HG03196 (cell line): Measurements from ENCODE around the gene NUP42.
"Not testable (repeated sequence)": the region's sequence is repeated elsewhere in the genome, so short reads cannot be mapped to it uniquely, and the experiment has no call there.

Source experiments
- ATAC-seq: cut with Tn5 transposase; IDR thresholded peaks from one replicate; pipeline ENCODE4 v1.9.1; 2021; ENCODE audit not compliant: unreplicated experiment

NUP42 gene

DNA sequence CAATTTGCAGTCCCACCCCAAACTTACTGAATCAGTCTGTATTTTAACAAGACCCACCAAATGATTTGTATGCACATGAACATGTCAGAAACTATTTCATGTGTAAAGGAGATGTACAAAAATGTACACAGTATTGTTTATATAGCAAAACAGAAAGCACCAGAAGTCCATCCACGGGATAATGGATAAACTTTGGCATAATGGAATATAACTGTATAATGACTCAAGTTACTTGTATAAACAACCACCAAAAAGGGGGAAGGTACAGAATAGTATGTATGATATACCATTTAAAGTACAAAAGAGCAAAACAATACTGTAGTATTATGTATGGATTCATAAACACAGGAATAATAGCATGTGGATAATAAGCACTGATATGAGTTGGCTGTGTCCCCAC lies 22.4 kb downstream of the NUP42 start:
- ATAC-seq: no peak

DNA sequence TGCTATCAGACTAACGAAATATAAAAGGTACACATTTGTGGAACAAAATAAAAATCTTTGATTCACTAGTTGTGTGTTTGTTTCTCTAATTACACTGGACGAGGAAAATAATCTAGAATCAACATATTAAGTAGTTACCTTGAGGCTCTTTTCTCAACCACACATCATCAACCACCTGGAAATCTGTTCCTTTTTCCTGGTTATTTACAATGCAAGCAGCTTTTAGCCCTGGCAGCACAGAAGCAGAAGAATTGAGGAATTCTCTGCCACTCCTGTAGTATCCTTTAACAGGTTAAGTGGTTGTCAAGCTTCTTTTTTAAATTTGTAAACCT lies 23.7 kb downstream of the NUP42 start:
- no peak for ATAC-seq

DNA sequence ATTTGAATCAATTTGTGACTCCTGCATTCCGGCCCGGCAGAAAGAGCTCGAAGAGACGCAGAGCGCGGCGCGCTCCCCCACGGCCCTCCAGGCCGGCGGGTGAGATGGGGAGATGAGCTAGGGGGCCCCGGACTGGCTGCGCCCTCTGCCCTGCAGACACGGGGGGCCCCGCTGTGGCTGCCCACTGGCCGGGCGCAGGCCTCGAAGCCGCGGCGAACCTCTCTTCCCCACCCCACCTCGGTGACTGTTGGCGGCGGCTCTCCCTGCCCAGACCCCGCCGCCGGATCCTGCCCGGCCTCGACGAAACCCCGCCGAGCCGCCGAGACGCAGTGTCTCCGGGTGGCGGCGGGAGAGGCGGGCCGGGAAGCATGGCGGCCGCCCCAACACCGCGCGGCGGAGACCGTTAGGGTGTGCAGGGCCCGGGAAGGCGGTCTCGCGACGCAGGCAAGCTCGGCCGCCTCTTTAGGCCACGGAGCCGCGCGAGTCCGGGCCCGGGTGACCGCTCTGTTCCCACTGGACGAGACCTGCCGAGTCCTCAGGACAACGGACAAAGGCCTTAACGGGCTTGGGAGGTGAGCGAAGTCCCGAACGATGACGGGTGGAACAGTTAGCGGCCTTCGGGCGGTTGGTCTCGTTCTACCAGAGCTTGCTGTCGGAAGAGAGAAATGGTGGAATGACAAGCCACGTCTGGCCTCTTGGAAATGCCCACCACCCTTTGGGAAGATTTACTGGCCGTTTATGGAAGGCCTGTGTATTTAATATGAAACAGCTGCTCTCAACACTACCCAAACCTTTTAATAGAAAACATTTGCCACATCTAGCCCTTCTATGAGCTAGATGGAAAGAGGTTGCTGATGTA lies 24.3 kb downstream of the NUP42 start:
- no peak for ATAC-seq

DNA sequence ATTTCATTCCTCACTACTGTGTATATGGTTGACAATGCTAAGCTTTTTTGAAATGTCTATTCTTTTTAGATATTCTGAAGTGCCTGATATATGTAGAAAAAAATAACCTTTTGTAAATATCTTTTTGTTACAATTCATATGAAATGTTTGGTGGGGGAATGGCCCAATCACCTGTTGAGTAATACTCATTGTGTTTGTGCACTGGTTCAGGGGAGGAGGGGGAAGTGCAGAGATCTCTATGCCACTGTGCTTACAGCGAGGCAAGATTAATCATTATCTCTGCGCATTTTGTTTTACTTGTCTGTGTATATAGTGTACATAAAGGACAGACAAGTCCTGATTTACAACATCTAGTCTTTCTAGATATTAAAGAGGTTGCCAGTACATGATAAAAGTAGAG lies 25.2 kb downstream of the NUP42 start:
- ATAC-seq: no peak

DNA sequence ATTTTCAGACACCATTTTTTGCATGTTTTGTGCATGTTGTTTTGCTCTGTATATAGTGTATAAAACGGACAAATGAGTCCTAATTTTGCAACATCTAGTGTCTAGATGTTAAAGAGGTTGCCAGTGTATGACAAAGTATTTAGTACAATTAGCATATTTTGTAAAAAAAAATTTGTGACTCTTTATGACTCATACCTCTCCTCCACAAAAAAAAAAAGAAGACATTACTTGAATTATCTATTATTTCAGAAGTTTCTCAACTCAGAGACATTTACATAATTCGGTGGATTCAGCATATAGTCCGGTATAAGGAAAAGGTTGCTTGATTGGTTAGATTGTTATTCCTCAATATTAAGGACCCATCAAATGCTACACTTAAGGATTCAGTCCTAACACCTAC lies 26.0 kb downstream of the NUP42 start:
- no peak for ATAC-seq

DNA sequence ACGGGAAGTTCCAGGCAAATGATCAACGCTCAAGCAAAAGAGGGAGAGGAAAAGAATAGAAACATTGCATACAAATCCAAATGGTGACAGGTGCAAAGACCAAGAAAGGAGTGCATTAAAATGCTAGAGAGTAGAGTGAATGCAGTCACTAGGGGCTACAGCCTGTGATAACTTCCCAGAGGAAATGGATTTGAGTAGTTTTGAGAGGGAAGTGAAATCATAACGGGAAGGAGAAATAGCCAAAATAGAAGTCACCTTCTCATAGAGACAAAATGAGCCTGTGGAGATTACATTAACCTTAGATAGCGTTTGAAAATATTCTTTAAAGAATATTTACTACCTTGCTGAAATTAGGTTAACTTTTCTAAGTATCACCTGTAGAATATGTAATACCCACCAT lies 26.5 kb downstream of the NUP42 start:
- no peak for ATAC-seq

DNA sequence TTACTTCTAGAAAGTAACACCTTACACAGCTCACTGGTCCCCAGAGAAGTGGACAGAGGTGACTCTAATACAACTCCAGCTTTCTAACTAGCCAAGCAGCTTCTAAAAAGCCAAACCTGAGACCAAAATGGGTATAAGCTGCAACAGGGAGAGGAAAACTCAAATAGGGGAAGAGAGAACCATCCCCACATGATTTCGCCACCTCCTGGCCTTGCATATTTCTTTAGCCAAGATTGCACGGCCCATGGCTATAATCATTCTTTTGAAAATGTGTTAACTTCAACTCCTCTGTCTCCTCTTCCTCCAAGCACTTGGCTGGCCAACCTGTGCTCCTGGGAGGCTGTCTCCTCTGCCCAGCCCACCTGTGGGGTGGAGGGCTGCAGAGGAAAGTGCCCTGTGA lies 28.7 kb downstream of the NUP42 start:
- ATAC-seq: no peak

DNA sequence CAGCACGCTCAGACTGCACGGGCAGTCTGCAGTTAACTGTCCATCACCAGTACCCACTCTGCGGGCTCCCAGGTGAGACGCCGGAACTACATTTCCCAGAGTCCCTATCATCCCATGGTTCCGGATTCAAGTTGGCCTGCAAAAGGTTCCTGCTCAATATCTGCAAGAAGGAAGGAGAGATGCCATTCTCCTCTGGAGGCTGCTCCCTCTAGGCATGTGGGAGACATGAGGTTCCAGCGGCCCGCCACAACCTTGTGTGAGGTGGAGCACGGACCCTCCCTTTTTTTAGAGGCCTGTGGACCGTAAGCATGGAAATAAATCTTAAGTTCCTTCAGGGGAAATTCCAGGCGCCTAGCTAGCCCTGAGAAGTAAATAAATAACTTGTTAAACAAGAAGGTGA lies 29.7 kb downstream of the NUP42 start:
- ATAC-seq: no peak

DNA sequence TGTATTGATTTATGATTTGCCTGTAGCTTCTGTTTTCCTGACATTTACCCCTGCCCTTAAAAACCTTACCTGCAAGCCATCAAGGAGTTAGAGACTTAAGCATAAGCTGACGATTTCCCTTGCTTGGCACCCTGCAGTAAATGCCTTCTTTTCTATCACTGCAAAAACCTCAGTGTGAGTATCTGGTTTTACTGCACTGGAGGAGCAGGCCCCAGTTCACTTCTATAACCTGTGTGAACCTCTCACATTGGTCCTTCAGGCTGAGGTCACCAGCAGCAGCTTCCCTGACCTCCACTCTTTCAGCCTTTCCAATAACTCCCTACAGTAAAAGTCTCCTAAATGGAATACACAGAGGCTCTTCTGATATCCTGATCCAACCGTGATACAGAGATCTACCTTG lies 30.5 kb downstream of the NUP42 start:
- no peak for ATAC-seq

DNA sequence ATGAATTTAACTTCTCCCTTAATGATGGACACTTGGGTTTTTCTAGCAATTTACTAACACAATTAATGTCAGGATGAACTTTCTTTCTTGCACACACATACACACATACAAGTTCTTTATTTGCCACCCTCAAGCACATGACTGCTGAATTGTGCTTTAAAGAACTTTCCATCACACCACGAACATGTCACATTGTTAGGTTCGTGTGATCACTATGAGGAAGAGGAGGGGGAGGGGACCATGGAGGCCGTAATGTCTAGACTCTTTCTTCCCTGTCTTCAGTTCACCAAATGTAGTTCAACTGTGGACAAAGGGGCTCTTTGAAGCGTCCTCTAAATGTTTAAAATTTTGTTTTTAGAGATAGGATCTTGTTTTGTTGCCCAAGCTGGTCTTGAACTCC lies 31.0 kb downstream of the NUP42 start:
- no peak for ATAC-seq

DNA sequence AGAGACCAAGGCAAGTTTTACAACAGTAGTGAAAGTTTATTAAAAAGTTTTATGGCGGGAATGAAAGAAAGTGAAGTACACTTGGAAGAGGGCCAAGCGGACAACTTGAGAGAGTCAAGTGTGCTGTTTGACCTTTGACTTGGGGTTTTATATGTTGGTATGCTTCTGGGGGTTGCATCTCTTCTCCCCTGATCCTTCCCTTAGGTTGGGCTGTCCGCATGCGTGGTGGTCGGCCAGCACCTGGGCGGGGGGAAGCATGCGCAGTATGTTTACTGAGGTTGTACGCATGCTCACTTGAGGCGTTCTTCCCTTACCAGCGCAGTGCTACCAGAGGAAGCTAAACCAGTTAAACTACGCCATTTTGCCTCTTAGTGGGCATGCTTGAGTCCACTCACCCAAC lies 31.9 kb downstream of the NUP42 start:
- ATAC-seq: no peak

DNA sequence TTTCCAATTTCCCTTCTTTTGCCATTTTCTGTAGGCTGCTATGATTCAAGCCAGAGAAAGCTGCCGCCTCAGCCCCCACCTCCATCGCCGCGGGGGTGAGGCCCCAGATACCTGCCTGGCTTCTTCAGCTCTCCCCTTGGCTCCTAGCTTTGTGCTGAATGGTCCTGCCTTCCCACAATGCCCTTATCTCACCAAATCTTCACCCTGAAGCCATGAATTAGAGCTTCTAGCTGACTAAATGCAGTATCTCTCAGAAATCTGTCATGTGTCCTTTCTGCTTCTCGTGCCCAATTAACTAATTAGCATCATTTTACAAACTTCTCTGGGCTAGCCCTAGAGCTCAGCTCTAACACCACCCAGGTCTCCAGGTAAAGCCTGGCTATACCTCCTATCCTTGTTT lies 32.6 kb downstream of the NUP42 start:
- ATAC-seq: no peak

DNA sequence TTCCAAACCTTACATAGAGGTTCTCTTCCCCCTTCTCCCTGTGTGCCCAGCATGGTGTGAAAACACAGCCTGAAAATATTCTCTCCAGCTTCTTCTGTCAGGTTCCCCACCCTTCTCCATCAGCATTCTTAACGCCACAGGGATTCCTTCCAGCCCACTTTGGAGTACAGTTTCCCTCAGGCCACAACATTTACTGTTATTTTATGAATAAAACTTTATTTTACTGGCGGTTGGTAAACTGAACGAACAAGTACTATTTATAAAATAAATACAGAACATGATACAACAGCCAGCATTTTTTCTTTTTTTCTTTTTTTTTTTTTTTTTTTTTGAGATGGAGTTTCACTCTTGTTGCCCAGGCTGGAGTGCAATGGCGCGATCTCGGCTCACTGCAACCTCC lies 33.1 kb downstream of the NUP42 start:
- no peak for ATAC-seq

DNA sequence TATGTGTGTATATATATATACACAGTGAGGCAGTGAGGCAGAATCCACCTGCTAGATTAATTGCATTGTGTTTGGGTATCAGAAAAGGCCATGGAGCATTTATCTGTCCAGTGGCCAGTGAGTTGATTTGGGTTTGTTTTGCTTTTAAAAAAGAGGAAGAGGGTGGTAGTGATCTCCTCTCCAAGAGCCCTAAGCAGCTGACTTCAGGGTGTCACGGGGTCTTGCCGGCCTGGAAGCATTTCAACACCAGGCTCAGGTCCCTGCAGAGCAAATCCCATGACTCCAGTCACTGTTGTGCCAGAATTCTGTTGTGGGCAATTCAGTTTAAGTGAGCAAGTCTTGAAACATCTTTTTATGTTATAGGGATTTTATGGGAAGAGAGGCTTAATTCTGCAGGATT lies 34.2 kb downstream of the NUP42 start:
- no peak for ATAC-seq

DNA sequence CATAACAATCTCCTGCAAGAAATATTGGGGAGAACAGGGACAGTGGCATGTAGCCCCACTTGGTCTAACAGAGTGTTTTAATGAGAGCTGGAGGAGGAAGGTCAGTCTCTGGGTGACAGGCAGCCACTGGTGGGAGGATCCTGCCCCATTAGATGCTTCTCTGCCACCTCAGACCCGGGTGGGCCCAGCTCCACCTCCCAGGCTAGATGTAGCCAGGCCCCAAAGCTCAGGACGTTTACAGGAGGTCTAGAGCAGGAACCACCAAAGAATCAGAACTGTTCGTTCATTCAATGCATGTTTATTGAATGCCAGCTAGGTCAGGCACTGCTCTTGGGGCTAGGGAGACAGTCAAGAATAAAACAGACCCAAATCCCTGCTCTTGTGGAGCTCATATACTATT lies 36.3 kb downstream of the NUP42 start:
- no peak for ATAC-seq

DNA sequence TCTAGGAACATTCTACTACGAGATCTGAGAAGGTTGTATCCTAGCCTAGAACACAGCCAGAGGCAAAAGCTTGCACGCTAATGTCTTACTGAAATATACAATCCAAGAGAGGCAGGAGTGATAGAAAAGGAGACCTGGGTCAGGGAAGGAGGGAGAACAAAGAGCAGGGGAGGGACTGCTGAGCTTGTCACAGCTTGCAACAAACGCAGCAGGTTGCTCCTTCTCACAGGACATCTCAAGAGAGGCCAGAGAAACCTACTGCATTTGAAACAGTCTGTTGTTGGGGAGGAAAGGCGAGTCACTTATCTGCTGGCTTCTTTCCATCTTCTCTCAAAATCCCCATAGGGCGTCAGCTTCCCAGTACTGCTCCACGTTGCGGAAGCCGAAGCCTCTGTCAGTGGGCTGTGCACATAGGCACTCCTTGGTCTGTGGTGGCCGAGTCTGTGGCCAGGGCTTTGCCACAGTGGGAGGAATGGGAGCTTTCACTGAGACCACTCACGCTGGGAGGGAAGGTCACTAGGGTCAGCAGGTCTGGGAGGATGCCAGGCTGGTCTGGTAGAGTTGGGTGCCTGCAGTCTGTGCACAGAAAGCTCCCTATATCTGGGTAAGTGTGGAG lies 39.0 kb downstream of the NUP42 start:
- ATAC-seq: no peak

DNA sequence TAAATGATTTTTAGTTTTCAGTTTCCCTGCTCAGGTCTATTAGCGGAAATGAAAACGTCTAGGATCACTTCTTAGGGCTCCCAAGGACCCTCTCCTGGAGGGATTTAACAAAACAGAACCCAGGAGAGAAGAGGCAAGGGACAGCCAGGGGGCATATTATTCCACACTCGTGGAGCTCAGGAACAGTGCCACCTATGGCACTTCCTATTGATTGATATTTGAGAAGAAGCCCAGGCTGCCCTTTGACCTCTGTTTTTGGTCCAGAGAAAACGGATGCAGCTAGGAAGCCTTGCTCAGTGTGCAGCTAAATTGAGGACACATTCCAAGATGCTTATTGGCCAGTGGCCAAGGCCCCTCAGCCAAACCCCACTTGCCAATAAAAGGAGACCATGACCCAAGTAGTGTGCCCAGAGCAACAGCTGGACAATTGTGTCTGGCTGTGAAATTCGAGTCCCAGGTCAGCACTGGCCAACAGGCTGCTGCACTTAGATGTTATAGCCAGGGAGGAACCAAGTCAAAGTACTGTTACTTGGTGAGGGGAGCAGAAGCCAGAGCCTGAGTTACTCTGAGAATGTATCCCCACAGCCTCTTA lies 40.7 kb downstream of the NUP42 start:
- ATAC-seq: no peak

DNA sequence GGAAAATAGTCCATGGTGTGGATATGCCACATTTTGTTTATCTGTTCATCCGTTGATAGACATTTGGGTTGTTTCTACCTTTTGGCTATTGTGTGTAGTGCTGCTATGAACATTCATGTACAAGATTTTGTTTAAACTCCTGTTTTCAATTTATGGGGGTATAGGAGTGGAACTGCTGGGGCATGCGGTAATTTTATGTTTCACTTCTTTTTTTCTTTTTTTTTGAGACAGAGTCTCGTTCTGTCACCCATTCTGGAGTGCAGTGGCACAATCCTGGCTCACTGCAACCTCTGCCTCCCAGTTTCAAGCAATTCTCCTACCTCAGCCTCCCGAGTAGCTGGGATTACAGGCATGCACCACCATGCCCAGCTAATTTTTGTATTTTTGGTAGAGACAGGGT lies 42.5 kb downstream of the NUP42 start:
- not testable (repeated sequence) for ATAC-seq

DNA sequence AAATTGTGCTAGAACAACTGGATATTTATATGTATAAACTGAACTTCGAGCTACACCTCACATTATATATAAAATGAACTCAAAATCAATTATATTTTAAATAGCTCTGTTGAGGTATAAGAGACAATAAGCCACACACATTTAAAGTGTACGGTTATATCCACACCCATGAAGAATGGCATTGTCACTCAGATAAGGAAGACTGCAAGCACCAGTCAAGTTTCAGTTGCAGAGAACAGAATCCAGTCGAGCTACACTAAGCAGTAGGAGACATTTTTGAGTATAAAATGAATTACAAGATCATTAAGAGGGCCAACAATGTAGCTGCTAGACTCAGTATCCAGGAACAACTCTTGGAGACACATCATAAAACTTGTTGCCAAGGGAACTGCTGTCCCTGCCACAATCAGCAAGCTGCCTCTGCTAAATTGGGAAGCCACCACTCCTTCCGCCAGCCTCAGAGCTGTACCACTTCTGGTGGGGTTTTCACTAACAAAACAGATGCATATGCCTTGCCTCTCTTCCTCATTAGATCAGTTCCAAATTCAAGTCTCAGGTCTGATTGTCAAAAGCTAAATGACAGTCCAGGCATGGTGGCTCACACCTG lies 45.1 kb downstream of the NUP42 start:
- no peak for ATAC-seq

DNA sequence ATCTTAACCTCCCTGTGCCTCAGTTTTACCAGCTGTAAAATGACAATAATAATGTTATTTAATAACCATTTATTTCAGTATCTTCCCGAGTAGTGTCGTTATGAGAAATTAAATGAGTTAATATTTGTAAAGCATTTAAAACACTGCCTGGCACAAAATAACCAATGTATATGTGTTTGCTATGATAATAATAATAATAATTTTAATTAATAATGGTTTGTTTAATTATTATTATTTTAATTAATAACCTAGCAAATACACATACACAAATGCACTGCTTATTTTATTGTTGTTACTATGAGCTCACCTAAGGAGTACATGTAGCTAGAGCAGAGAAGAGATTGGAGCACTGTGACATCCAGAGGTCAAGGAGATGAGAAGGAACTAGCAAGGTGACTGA lies 46.6 kb downstream of the NUP42 start:
- ATAC-seq: no peak

DNA sequence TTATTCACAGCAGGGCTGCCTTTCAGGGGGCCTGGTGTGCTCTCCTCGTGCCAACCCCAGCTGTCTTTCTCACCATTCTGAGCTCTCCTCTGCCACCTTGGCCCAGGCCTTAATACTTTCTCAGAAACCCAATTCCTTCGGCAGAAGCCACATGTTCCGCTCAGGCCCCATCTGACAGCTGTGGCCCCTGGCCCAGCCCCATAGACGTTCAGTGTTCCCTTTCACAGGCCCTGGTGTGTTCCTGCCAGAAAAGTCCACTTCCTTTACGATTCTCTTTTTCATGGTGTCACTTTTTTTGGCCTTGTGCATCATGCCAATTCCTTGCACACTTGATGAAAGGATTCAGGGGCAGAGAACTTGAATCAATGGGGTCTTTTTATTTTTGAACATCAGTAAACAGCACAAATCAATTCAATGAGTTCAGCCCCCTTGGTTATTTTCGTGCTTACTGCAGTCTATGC lies 48.8 kb downstream of the NUP42 start:
- no peak for ATAC-seq

DNA sequence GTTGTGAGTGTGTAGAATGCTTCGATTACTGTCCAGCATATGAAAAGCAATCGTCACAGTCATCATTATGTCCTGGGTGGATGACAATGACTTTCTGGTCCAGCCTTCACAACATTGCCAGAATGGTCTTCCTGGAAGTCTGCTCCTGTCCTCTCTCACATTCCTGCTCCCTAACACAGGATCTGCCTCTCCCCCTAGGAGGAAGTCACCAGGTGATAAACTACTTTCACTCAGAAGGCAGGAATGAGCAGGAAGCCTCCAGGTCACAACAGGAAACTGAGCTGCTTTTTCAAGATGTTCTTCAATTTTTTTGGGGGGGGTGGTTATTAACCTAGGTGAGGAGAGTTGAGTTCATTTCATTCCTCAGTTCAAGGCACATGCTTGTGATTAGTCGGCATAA lies 51.1 kb downstream of the NUP42 start:
- no peak for ATAC-seq
